IPS-18c (cell line): ENCODE data around the gene OGG1.

Experiments
- H3K4me3 ChIP-seq: 2 replicates; pipeline ENCODE4 v1.7.0; 2013; ENCODE audit warnings: low read depth, mild to moderate bottlenecking, low read length, moderate library complexity; ENCODE audit not compliant: insufficient read depth
- H3K9me3 ChIP-seq: one replicate; pipeline ENCODE4 v1.6.1; 2013; ENCODE audit warnings: mild to moderate bottlenecking, low read length, moderate library complexity; ENCODE audit not compliant: control insufficient read depth, insufficient read depth

Gene OGG1

DNA sequence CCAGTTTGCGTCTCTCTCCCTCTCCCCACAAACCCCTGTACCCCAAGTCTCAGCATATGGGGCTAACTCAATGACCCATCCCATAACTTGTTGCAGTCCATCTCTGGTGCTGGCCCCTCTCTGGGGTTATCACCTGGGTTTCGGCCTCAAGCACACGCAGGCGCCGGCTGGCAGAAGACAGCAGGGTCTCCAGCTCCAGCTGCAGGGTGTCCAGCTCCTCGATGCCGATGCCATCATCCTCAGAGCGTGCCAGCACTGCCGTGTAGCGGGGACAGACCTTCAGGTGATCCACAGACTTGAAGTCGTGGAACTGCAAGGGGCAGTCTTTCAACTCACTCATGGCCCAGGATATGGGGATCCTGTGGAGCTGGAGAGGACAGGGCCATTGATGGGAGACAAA lies 41.4 kb downstream of the OGG1 start:
- Histone ChIP-seq H3K4me3 (no peak overlapping the region), H3K9me3 (no peaks in the 10 kb centered on the region)

DNA sequence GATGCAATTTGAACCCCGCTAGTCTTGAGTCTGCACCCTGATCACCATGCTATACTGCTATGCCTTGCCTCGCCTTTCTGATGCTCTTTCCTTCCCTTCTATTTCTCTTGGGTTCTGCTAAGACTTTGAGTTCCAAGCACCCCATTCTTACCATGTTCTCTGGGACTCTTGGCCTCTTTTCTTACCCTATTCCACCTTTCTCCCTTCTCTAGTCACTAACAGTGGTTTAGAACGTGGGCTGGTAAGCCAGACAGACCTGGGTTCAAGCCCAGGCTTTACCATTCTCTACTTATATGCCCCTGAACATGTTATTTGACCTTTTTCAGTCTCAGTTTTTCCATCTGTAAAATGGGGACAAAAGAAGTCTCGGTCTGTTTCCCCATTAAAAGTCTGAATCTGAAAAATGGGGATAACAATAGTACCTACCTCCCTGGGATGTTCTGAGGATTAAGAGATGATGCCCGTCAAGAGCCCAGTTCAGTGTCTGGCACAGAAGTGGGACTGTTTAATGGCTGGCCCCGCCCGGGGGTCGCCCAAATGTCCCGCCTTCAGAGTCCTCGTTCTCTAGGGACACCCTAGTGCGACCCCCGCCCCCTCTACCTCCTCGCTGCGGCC lies 42.1 kb downstream of the OGG1 start:
- Histone ChIP-seq H3K9me3 (no peaks in the 10 kb centered on the region), H3K4me3 (peak overlapping the region; percentile 77)

DNA sequence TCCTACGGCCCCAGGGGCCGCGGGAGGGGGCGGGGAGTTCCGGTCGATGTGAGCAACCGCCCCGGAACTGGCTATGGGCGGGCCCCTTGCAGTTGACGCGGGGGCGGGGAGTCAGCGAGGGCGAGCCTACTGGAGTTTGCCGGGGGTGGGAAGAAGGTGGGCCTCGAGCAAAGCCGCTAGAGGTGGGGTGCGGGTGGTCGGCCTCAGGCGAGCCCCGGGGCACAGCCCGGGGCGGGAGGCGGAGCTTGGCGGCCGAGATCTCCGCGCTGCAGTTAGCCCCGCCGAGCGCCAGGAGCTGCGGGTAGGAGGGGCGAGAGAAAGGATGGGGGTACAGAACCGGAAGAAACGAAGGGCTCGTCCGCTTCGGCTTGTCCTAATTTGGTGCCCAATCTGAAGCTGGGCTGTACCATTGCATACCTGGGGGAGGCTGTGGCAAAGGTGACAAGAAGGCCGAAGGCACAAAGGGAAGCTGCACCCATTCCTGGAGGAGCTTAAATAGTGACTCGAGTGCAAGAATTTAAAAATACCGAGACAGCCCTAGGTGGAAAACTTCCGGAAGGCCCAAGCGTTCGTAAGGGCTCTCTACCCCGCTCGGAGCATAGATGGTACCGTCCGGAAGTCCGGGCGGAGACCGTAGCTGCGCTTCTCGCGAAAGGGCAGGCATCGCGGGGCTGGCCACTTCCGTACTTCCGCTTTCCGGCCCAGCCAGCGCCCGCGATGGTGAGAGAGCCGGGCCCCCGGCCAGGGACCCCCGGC lies 42.8 kb downstream of the OGG1 start, which contains the start of the genes ARPC4 and TADA3:
ARPC4 (plus strand) TSS at position 678 of the 756 bp plus-strand sequence; CDS start at position 718, 40 bp downstream.
TADA3 (minus strand) TSS at position 69 of the 756 bp plus-strand sequence. CDS start 1,007 bp downstream, outside the sequence.
- Histone ChIP-seq H3K9me3 (no peaks in the 10 kb centered on the region), H3K4me3 (peak within 1 kb of the TSS; percentile 77)

DNA sequence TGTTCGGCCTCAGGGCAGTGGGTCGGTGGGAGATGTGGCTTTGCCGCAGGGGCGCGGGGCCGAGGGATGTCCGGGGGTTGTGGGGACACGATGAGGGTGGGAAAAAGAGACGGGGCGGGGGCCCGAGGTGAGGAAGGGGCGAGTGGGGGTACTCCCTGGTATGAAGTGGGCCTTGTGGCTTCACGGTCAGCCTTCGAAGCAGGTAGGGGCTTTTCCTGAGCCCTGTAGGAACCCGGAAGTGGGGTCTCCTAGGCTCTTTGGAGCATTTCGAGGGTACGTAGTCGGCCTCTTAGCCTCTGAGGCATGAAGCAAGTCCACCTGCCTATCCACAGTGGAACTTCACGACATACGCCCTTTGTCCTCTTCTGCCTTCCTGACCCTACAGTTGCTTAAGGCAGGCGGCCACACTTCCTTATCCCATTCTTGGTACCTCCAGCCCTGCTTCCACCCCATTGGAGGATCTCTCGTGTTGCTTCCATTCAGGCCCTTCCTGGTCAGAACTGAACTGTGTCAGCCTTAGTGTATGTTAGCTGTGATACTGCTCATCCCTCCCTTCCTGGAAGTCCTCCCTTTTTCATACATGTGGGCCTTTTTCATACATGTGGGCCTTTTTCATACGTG lies 43.5 kb downstream of the OGG1 start:
- Histone ChIP-seq H3K4me3 (peak overlapping the region; percentile 77), H3K9me3 (no peaks in the 10 kb centered on the region)

GRCh38 chr3:9794400-9794799 lies 44.6 kb downstream of the OGG1 start:
- H3K4me3 ChIP-seq, result no peak overlapping the region
- H3K9me3 ChIP-seq, result no peaks in the 10 kb centered on the region

DNA sequence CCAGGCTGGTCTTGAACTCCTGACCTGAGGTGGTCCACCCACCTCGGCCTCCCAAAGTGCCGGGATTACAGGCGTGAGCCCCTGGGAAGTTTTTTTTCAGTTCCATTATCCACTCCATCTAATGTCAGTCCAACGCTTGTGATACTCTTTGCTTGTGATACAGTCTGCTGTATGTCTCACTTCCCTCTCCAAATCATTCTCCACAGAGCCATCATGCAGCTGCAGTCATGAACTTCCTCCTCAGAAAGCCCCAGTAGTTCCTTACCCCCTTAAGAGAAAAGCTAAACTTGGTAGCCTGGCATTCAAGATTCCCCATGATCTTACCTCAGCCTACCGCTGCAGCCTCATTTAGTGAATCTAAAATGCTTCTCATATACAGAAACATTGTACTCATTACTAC lies 45.5 kb downstream of the OGG1 start:
- Histone ChIP-seq H3K4me3 (no peak overlapping the region), H3K9me3 (no peaks in the 10 kb centered on the region)

DNA sequence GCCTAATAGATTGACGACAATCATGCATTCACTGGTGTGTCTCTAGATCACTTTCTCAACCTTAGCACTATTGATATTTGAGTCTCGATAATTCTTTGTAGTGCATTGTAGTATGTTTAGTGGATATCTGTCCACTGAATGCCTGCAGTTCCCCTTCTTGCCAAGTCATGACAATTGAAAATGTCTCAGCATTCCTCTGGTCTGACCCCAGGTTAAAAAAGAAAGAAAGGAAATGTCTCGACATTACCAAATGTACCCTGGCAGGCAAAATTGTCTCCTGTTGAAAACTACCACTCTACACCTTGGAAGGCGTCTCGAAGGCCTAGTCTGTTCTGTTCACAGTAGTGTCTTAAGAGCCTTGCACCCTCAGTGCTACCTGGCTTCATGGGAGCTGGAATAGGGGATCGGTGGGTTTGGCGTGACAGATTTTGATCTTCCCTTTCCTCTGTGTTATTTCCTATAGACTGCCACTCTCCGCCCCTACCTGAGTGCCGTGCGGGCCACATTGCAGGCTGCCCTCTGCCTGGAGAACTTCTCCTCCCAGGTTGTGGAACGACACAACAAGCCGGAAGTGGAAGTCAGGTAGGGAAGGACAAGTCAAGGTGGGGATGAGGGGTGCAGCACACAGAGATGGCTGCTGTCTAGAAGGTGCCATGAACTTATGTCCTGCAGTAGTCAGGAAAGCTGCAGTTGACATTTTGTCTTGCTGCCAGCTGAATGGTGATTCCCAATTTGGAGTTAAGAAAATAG lies 47.6 kb downstream of the OGG1 start:
- Histone ChIP-seq H3K4me3 (no peak overlapping the region), H3K9me3 (no peaks in the 10 kb centered on the region)

DNA sequence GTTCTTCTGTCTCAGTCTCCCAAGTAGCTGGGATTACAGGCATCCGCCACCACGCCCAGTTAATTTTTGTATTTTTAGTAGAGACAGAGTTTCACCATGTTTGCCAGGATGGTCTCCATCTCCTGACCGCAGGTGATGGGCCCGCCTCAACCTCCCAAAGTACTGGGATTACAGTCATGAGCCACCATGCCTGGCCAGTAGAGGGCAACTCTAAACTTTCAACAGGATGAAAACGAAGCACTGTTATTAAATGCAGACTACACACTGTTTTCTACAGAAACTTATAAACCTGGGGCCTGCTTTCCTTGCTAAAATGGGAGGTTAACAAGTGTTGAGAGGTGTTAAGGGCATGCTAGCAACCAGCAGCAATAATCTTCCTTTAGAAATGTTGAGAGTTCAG lies 50.8 kb downstream of the OGG1 start:
- H3K4me3 ChIP-seq, result no peak overlapping the region
- H3K9me3 ChIP-seq, result no peaks in the 10 kb centered on the region

- H3K9me3 ChIP-seq, result no peaks in the 10 kb centered on the region
Observed at GRCh38 chr3:9803494-9803893, 53.7 kb downstream of the OGG1 start.

GRCh38 chr3:9804996-9805395 lies 55.2 kb downstream of the OGG1 start:
- Histone ChIP-seq H3K9me3 (no peaks in the 10 kb centered on the region), H3K4me3 (no peak overlapping the region)

More at GRCh38 chr3:9803494-9803893, 53.7 kb downstream of the OGG1 start:
- no peak overlapping the region for H3K4me3 ChIP-seq

DNA sequence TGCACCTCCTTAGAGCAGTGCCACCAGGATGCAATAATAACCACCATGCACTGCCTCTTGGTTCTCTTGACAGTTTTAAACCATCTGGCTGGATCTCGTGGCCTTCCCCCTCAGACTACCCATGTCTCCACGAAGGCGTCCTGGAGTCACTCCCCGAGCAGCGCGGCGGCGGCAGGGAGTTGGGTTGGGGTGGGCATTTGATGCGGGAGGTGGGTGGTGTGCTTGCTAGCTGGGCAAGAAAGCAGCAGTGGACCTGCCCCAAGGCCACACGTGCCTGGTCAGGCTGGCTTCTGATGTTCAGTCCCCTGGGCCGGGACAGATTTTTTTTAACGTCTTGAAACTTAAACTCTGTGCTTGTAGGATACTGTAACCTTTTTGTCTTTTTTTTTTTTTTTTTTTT lies 56.4 kb downstream of the OGG1 start:
- Histone ChIP-seq H3K9me3 (no peaks in the 10 kb centered on the region), H3K4me3 (no peak overlapping the region)
